Mesenchymal stem cell (in vitro differentiated cells and primary cell): Measurements from ENCODE around the gene MSL1.
A peak's percentile ranks its signal among the peaks of the same experiment; 100 is the strongest.

Source experiments
- DNase-seq: peaks from one replicate; pipeline ENCODE4 v3.0.0-alpha.2; 2013
- H2AFZ ChIP-seq: one replicate; pipeline ENCODE4 v1.6.1; 2013; ENCODE audit warnings: low read depth, mild to moderate bottlenecking, control low read depth, inconsistent platforms, low read length, moderate library complexity
- H2AK5ac ChIP-seq: 2 replicates; pipeline ENCODE4 v1.6.1; 2013; ENCODE audit warnings: low read length, moderate library complexity, mild to moderate bottlenecking, inconsistent platforms; ENCODE audit not compliant: severe bottlenecking
- H2BK120ac ChIP-seq: one replicate; pipeline ENCODE4 v1.6.1; 2013; ENCODE audit warnings: low read depth, mild to moderate bottlenecking, inconsistent platforms, low read length, moderate library complexity
- H2BK12ac ChIP-seq, 2 experiments: one replicate each; pipeline ENCODE4 v1.6.1; 2013; ENCODE audit warnings: inconsistent platforms in 2 of 2, low read length in 2 of 2, mild to moderate bottlenecking in 2 of 2, moderate library complexity in 2 of 2, control low read depth in 1 of 2
- H2BK15ac ChIP-seq: one replicate; pipeline ENCODE4 v1.6.1; 2013; ENCODE audit warnings: mild to moderate bottlenecking, low read depth, inconsistent platforms; ENCODE audit not compliant: poor library complexity, severe bottlenecking
- H2BK5ac ChIP-seq: 2 replicates; pipeline ENCODE4 v1.6.1; 2013; ENCODE audit warnings: low read depth, mild to moderate bottlenecking, low read length, control low read depth, inconsistent platforms; ENCODE audit not compliant: poor library complexity, severe bottlenecking
- H3K14ac ChIP-seq, 2 experiments: one replicate each; pipeline ENCODE4 v1.6.1; 2013; ENCODE audit warnings: inconsistent platforms in 2 of 2, low read length in 2 of 2, control low read depth in 1 of 2, mild to moderate bottlenecking in 1 of 2, moderate library complexity in 1 of 2
- H3K18ac ChIP-seq, 2 experiments: one replicate each; pipeline ENCODE4 v1.6.1; 2013; ENCODE audit warnings: inconsistent platforms in 2 of 2, low read length in 2 of 2, control low read depth in 1 of 2, low read depth in 1 of 2, mild to moderate bottlenecking in 1 of 2
- H3K23ac ChIP-seq, 2 experiments: one replicate each; pipeline ENCODE4 v1.6.1; 2013; ENCODE audit warnings: inconsistent platforms in 2 of 2, low read length in 2 of 2, mild to moderate bottlenecking in 2 of 2, moderate library complexity in 2 of 2, control low read depth in 1 of 2
- H3K27ac ChIP-seq: 2 replicates; pipeline ENCODE4 v1.5.1; 2013; ENCODE audit warnings: mild to moderate bottlenecking, moderate library complexity, low read length, control low read depth, inconsistent platforms; ENCODE audit not compliant: poor library complexity, severe bottlenecking
- H3K27me3 ChIP-seq, 2 experiments: 2 replicates each; pipeline versions ENCODE4 v1.6.1 to v1.7.0; 2013; ENCODE audit warnings: low read length in 2 of 2, mild to moderate bottlenecking in 2 of 2, moderate library complexity in 2 of 2, control low read depth in 1 of 2, inconsistent platforms in 1 of 2; ENCODE audit not compliant: control insufficient read depth in 1 of 2, insufficient read depth in 1 of 2
- H3K36me3 ChIP-seq, 2 experiments: 2 replicates each; pipeline versions ENCODE4 v1.6.1 to v1.7.0; 2013; ENCODE audit warnings: low read length in 2 of 2, control low read depth in 1 of 2, inconsistent platforms in 1 of 2, low read depth in 1 of 2, mild to moderate bottlenecking in 1 of 2; ENCODE audit not compliant: insufficient read depth in 2 of 2, control insufficient read depth in 1 of 2
- H3K4ac ChIP-seq, 2 experiments: one replicate each; pipeline ENCODE4 v1.6.1; 2013; ENCODE audit warnings: inconsistent platforms in 2 of 2, low read length in 2 of 2, mild to moderate bottlenecking in 2 of 2, moderate library complexity in 2 of 2, control low read depth in 1 of 2, low read depth in 1 of 2
- H3K4me1 ChIP-seq: 2 replicates; pipeline ENCODE4 v1.6.1; 2013; ENCODE audit warnings: low read depth, low read length, control low read depth; ENCODE audit not compliant: control insufficient read depth, insufficient read depth
- H3K4me2 ChIP-seq: 2 replicates; pipeline ENCODE4 v1.6.1; 2013; ENCODE audit warnings: low read length, mild to moderate bottlenecking, inconsistent platforms; ENCODE audit not compliant: poor library complexity, severe bottlenecking
- H3K4me3 ChIP-seq, 2 experiments: 2 replicates each; pipeline versions ENCODE4 v1.5.1 to v1.7.0; 2013; ENCODE audit warnings: low read length in 2 of 2, mild to moderate bottlenecking in 2 of 2, control low read depth in 1 of 2, low read depth in 1 of 2; ENCODE audit not compliant: insufficient read depth in 1 of 2
- H3K79me1 ChIP-seq: replicated peaks from 2 replicates; pipeline ENCODE4 v1.6.1; 2013; ENCODE audit warnings: mild to moderate bottlenecking, control low read depth, low read length, inconsistent platforms; ENCODE audit not compliant: poor library complexity, severe bottlenecking
- H3K9ac ChIP-seq: 2 replicates; pipeline ENCODE4 v1.7.0; 2013; ENCODE audit warnings: mild to moderate bottlenecking, low read length, moderate library complexity
- H3K9me3 ChIP-seq: 2 replicates; pipeline ENCODE4 v1.7.0; 2013; ENCODE audit warnings: mild to moderate bottlenecking, low read length; ENCODE audit not compliant: control insufficient read depth
- H4K8ac ChIP-seq: one replicate; pipeline ENCODE4 v1.6.1; 2013; ENCODE audit warnings: inconsistent platforms, mild to moderate bottlenecking, low read length, moderate library complexity
- H4K91ac ChIP-seq: one replicate; pipeline ENCODE4 v1.6.1; 2013; ENCODE audit warnings: mild to moderate bottlenecking, low read length, inconsistent platforms
- WGBS: methylation state at CpG from one replicate; pipeline ENCODE4 v1.1.7; 2013; ENCODE audit warnings: mixed read lengths; 5-methylcytosine and 5-hydroxymethylcytosine counted together

MSL1 gene

GRCh38 chr17:40173778-40174135 lies 52.0 kb downstream of the MSL1 start:
- no peak overlapping the region for H3K14ac ChIP-seq
- H3K23ac ChIP-seq: no peak overlapping the region
- 100% methylated on average over 2 of the region's 3 CpGs for WGBS
- no peaks in the 10 kb centered on the region for H3K27me3 ChIP-seq
- DNase-seq: no peak
- H4K91ac ChIP-seq: no peak overlapping the region
- H3K79me1 ChIP-seq: peaks cover 24% of the 10 kb centered on the region
- H2BK15ac ChIP-seq: no peak overlapping the region
- H2AFZ ChIP-seq: no peak overlapping the region
- no peak overlapping the region for H3K4me3 ChIP-seq
- H2BK12ac ChIP-seq: no peak overlapping the region
- no peak overlapping the region for H3K27ac ChIP-seq
- peaks cover 20% of the 10 kb centered on the region for H3K4me1 ChIP-seq
- H3K18ac ChIP-seq: no peak overlapping the region
- no peak overlapping the region for H2AK5ac ChIP-seq
- H3K9me3 ChIP-seq: no peaks in the 10 kb centered on the region
- H3K4ac ChIP-seq: no peak overlapping the region
- no peak overlapping the region for H3K4me2 ChIP-seq
- no peak overlapping the region for H2BK120ac ChIP-seq
- no peak overlapping the region for H3K9ac ChIP-seq
- H2BK5ac ChIP-seq: no peak overlapping the region
- H4K8ac ChIP-seq: no peak overlapping the region
- H3K36me3 ChIP-seq: peaks cover 52 to 72% of the 10 kb centered on the region in 2 experiments

- Histone ChIP-seq H3K4me1 (peaks cover 22% of the 10 kb centered on the region), H3K18ac (no peak overlapping the region), H2BK12ac (no peak overlapping the region), H2AFZ (no peak overlapping the region), H2BK15ac (no peak overlapping the region), H4K8ac (no peak overlapping the region), H3K9ac (no peak overlapping the region), H3K14ac (no peak overlapping the region), H3K36me3 (peaks cover 47 to 65% of the 10 kb centered on the region in 2 experiments), H3K4me3 (no peak overlapping the region), H3K27ac (no peak overlapping the region), H3K9me3 (no peaks in the 10 kb centered on the region), H3K4me2 (no peak overlapping the region), H3K27me3 (no peaks in the 10 kb centered on the region), H3K4ac (no peak overlapping the region), H2BK5ac (no peak overlapping the region), H3K23ac (no peak overlapping the region), H2BK120ac (no peak overlapping the region), H3K79me1 (peaks cover 21% of the 10 kb centered on the region), H4K91ac (no peak overlapping the region), H2AK5ac (no peak overlapping the region)
- WGBS: 100% methylated on average over 1 of the region's 1 CpG
- no peak for DNase-seq
Measured at GRCh38 chr17:40174514-40174913, 52.7 kb downstream of the MSL1 start.

- H3K9ac ChIP-seq: no peak overlapping the region
- no peak overlapping the region for H3K27ac ChIP-seq
- peaks cover 33% of the 10 kb centered on the region for H3K4me1 ChIP-seq
- no peak overlapping the region for H3K18ac ChIP-seq
- peak overlapping the region; percentile 23 for H2AK5ac ChIP-seq
- H3K4me3 ChIP-seq: no peak overlapping the region
- no peak overlapping the region for H2BK12ac ChIP-seq
- no peak overlapping the region for H3K4me2 ChIP-seq
- H2BK5ac ChIP-seq: no peak overlapping the region
- H4K91ac ChIP-seq: no peak overlapping the region
- H3K27me3 ChIP-seq: no peaks in the 10 kb centered on the region
- H3K4ac ChIP-seq: no peak overlapping the region
- no peak overlapping the region for H2BK15ac ChIP-seq
- peaks cover 37 to 49% of the 10 kb centered on the region in 2 experiments for H3K36me3 ChIP-seq
- WGBS: 96% methylated on average over 6 of the region's 7 CpGs
- no peak overlapping the region for H2AFZ ChIP-seq
- H2BK120ac ChIP-seq: no peak overlapping the region
- H3K23ac ChIP-seq: peak overlapping the region in 1 of 2 experiments; percentile 70
- peaks cover 13% of the 10 kb centered on the region for H3K79me1 ChIP-seq
- no peak for DNase-seq
- no peaks in the 10 kb centered on the region for H3K9me3 ChIP-seq
- no peak overlapping the region for H4K8ac ChIP-seq
- no peak overlapping the region for H3K14ac ChIP-seq
Measured at GRCh38 chr17:40175928-40176753, 54.4 kb downstream of the MSL1 start.

- Histone ChIP-seq H3K27me3 (no peaks in the 10 kb centered on the region), H3K36me3 (peaks cover 39 to 48% of the 10 kb centered on the region in 2 experiments), H3K4me3 (peak overlapping the region in 1 of 2 experiments; percentile 32), H2BK12ac (no peak overlapping the region), H3K9ac (peak overlapping the region; percentile 68), H3K23ac (peak overlapping the region in 1 of 2 experiments; percentile 70), H3K18ac (no peak overlapping the region), H4K8ac (no peak overlapping the region), H4K91ac (peak overlapping the region; percentile 18), H3K79me1 (peaks cover 9% of the 10 kb centered on the region), H3K4me1 (peaks cover 31% of the 10 kb centered on the region), H3K4ac (no peak overlapping the region), H3K27ac (no peak overlapping the region), H3K9me3 (no peaks in the 10 kb centered on the region), H2AK5ac (no peak overlapping the region), H3K14ac (no peak overlapping the region), H2AFZ (no peak overlapping the region), H3K4me2 (no peak overlapping the region), H2BK15ac (no peak overlapping the region), H2BK120ac (no peak overlapping the region), H2BK5ac (no peak overlapping the region)
- 100% methylated on average over 2 of the region's 2 CpGs for WGBS
- no peak for DNase-seq
Measured at GRCh38 chr17:40176754-40177110, 55.0 kb downstream of the MSL1 start.
